Measurements from ENCODE around the gene COMMD4.
A peak's percentile ranks its signal among the peaks of the same experiment; 100 is the strongest.
"Not testable (repeated sequence)": the region's sequence is repeated elsewhere in the genome, so short reads cannot be mapped to it uniquely, and the experiment has no call there.

The COMMD4 gene

GRCh38 chr15:75335705-75336355, at the start of gene COMMD4:
COMMD4 (plus strand) TSS chr15:75336063; CDS start chr15:75336090, 27 bp downstream.
- peak; percentile 93 for DNase-seq

- DNase-seq = not testable (repeated sequence)
Observed at GRCh38 chr15:75293660-75294059, 42.2 kb upstream of the COMMD4 start.

GRCh38 chr15:75298541-75299310, 37.1 kb upstream of the COMMD4 start:
- not testable (repeated sequence) for DNase-seq

GRCh38 chr15:75299311-75299688, 36.6 kb upstream of the COMMD4 start:
- DNase-seq = not testable (repeated sequence)

- DNase-seq = not testable (repeated sequence)
Observed at GRCh38 chr15:75300026-75300425, 35.8 kb upstream of the COMMD4 start.

- DNase-seq = no peak
Observed at GRCh38 chr15:75302318-75302717, 33.5 kb upstream of the COMMD4 start.

GRCh38 chr15:75302753-75303152, 33.1 kb upstream of the COMMD4 start:
- not testable (repeated sequence) for DNase-seq

GRCh38 chr15:75306188-75306587, 29.7 kb upstream of the COMMD4 start:
- DNase-seq = no peak

- peak; percentile 52 for DNase-seq
Observed at GRCh38 chr15:75307778-75308390, 28.0 kb upstream of the COMMD4 start.

- DNase-seq = no peak
Observed at GRCh38 chr15:75309711-75310110, 26.2 kb upstream of the COMMD4 start.

GRCh38 chr15:75312548-75312947, 23.3 kb upstream of the COMMD4 start:
- not testable (repeated sequence) for DNase-seq

GRCh38 chr15:75313116-75313845, 22.6 kb upstream of the COMMD4 start:
- DNase-seq = no peak

- no peak for DNase-seq
Observed at GRCh38 chr15:75314552-75315290, 21.1 kb upstream of the COMMD4 start.

GRCh38 chr15:75319231-75319897, 16.5 kb upstream of the COMMD4 start:
- DNase-seq = not testable (repeated sequence)

- DNase-seq = no peak
Observed at GRCh38 chr15:75321711-75322110, 14.2 kb upstream of the COMMD4 start.

- no peak for DNase-seq
Observed at GRCh38 chr15:75325922-75326321, 9.9 kb upstream of the COMMD4 start.

GRCh38 chr15:75327005-75327404, 8.9 kb upstream of the COMMD4 start:
- no peak for DNase-seq

GRCh38 chr15:75327491-75327890, 8.4 kb upstream of the COMMD4 start:
- DNase-seq = no peak

- DNase-seq = no peak
Observed at GRCh38 chr15:75328493-75329314, 7.2 kb upstream of the COMMD4 start.

- no peak for DNase-seq
Observed at GRCh38 chr15:75329571-75329970, 6.3 kb upstream of the COMMD4 start.

- not testable (repeated sequence) for DNase-seq
Observed at GRCh38 chr15:75332093-75332492, 3.8 kb upstream of the COMMD4 start.
